HepG2 (cell line): ENCODE results near the gene SLC7A8. TPM values are rescaled to one million over a fixed set of nuclear protein-coding genes. Genes with fewer than 3 reads are reported as not detected.

Experiments used
- ARNTL ChIP-seq: sonication (generic); formaldehyde crosslinking; IDR thresholded peaks from 2 replicates; pipeline ENCODE4 v1.4.0; 2020; ENCODE audit warnings: mild to moderate bottlenecking, missing genetic modification reagents
- HNF4A ChIP-seq: sonication (generic); formaldehyde crosslinking; IDR thresholded peaks from 2 replicates; pipeline ENCODE4 v1.4.0; 2020; ENCODE audit warnings: missing genetic modification reagents
- KDM6A ChIP-seq: IDR thresholded peaks from 2 replicates; pipeline ENCODE4 v1.6.1; 2016; ENCODE audit warnings: low read depth
- NFAT5 ChIP-seq: sonication (generic); formaldehyde crosslinking; IDR thresholded peaks from 2 replicates; pipeline ENCODE4 v1.4.0; 2020; ENCODE audit warnings: missing genetic modification reagents
- ZNF512 ChIP-seq: sonication (generic); formaldehyde crosslinking; IDR thresholded peaks from 2 replicates; pipeline ENCODE4 v1.4.0; 2020; ENCODE audit warnings: mild to moderate bottlenecking, missing genetic modification reagents
- ZNF816 ChIP-seq: sonication (generic); formaldehyde crosslinking; IDR thresholded peaks from 2 replicates; pipeline ENCODE4 v1.8.0; 2022; ENCODE audit warnings: missing genetic modification reagents, mild to moderate bottlenecking, borderline replicate concordance
- polyA plus RNA-seq, 8 experiments: library from polyadenylated mRNA; depleted of rRNA in 3 of 8; stranded (reverse) in 7 of 8; unstranded in 1 of 8; fragments of >200 nt; fragmentation: Illumina TruSeq in 4 of 8; extraction: Trizol in 4 of 8; gene quantifications; 2 replicates each; pipeline versions ENCODE4 v1.2.1 to v1.2.3, GENCODE V29; 2011 to 2016; ENCODE audit warnings: low read depth in 4 of 8, missing spikeins in 1 of 8, mixed read lengths in 1 of 8; ENCODE audit not compliant: insufficient read depth in 1 of 8
- total RNA-seq, 5 experiments: library from RNA; depleted of rRNA; stranded (reverse); fragments of >200 nt; fragmentation: Illumina TruSeq; extraction: Trizol; gene quantifications; 2 replicates each; pipeline ENCODE4 v1.2.3, GENCODE V29; 2016; ENCODE audit warnings: low read depth in 1 of 5

The SLC7A8 gene
- total and polyA plus RNA-seq, 2 of the 13 experiments (the other 11 are each of a cell fraction or from before 2014, with no cell fraction given) = 0.25 TPM; not detected in 1

GRCh38 chr14:23146351-23146910 is 37.0 kb downstream of the SLC7A8 start (continued):
- TF ChIP-seq NFAT5 = no peak
- TF ChIP-seq ARNTL (CRISPR knock-in tag) = no peak
- TF ChIP-seq ZNF816 (CRISPR knock-in tag) = no peak
- no peak for TF ChIP-seq KDM6A (CRISPR knock-in tag)
- no peak for TF ChIP-seq HNF4A
- no peak for TF ChIP-seq ZNF512 (CRISPR knock-in tag)
